ENCODE data around the gene OR10A7. TPM values are rescaled to one million over a fixed set of nuclear protein-coding genes. Genes with fewer than 3 reads are reported as not detected.

OR10A7 gene
- polyA plus RNA-seq, 2 of the 4 experiments (the other 2 are of a cell fraction), result not detected

GRCh38 chr12:55188974-55189556 lies 31.8 kb upstream of the OR10A7 start:
- ChIA-PET CTCF (interaction anchor here (0.6 to 3.0 kb wide), 12 partner anchors 10 to 533 kb away, joined by 3 to 34 read pairs (median 4); partner anchors contain the start of gene RDH5), POLR2A (no interaction called here)
- ATAC-seq (peak; percentile 95 to 97), DNase-seq (ENCODE audit: low read depth in 1 of 2, low spot score in 1 of 2) (peak; percentile 43 to 87), FAIRE-seq (peak; percentile 68)
- H3K4me1 ChIP-seq, result no peaks in the 10 kb centered on the region
- H3K27ac ChIP-seq, result no peak overlapping the region
- TF ChIP-seq PBX3 (IDR thresholded peaks at IDR 0.05) (no peak), MAFK (IDR thresholded peaks at IDR 0.05; ENCODE audit: partially characterized antibody) (no peak), EP300 (IDR thresholded peaks at IDR 0.05) (no peak), POLR2AphosphoS2 (conservative IDR thresholded peaks at IDR 0.05; ENCODE audit: low read length) (no peak), REST (IDR thresholded peaks at IDR 0.05) (no peak), RAD21 (conservative IDR thresholded peaks at IDR 0.05 in 1 of 2, IDR thresholded peaks at IDR 0.05 in 1 of 2) (peak; percentile 83 to 92), JUNB (IDR thresholded peaks at IDR 0.05) (no peak), SMC3 (IDR thresholded peaks at IDR 0.05) (peak; percentile 87), TFCP2L1 (CRISPR knock-in tag; IDR thresholded peaks at IDR 0.05) (no peak), MYC (IDR thresholded peaks at IDR 0.05; ENCODE audit: borderline replicate concordance, low read length) (no peak)
- TF ChIP-seq, protein P1, sequence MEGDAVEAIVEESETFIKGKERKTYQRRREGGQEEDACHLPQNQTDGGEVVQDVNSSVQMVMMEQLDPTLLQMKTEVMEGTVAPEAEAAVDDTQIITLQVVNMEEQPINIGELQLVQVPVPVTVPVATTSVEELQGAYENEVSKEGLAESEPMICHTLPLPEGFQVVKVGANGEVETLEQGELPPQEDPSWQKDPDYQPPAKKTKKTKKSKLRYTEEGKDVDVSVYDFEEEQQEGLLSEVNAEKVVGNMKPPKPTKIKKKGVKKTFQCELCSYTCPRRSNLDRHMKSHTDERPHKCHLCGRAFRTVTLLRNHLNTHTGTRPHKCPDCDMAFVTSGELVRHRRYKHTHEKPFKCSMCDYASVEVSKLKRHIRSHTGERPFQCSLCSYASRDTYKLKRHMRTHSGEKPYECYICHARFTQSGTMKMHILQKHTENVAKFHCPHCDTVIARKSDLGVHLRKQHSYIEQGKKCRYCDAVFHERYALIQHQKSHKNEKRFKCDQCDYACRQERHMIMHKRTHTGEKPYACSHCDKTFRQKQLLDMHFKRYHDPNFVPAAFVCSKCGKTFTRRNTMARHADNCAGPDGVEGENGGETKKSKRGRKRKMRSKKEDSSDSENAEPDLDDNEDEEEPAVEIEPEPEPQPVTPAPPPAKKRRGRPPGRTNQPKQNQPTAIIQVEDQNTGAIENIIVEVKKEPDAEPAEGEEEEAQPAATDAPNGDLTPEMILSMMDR (IDR thresholded peaks at IDR 0.05), result peak; percentile 83
- no peak overlapping the region for H3K4me2 ChIP-seq
- H3K4me3 ChIP-seq, result no peak overlapping the region
- WGBS (ENCODE audit: missing lambda C conversion rate), result 2% methylated on average over 4 of the region's 4 CpGs
- no peaks in the 10 kb centered on the region for H3K9me3 ChIP-seq

- no peak for FAIRE-seq
These were observed 26.4 kb upstream of the OR10A7 start for GRCh38 chr12:55194382-55194781.

DNA sequence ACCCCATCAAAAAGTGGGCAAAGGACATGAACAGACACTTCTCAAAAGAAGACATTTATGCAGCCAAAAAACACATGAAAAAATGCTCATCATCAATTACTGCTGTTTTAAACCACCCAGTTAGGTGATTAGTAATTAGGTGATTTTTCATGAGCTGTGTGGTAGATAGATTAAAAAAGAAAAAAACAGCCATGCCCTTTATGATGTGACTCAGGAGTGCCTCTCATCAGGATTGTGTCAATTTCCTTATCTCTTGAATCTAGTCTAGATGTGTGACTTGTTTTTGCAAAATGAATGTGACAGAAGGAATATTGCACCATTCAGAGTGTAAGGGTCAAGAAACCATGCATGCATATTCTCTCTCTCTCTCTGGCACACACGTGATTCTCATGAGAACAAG lies 5.7 kb downstream of the OR10A7 start:
- CTCF ChIA-PET, result no interaction called here

More at GRCh38 chr12:55194382-55194781, 26.4 kb upstream of the OR10A7 start:
- no peak for DNase-seq (ENCODE audit: low read depth in 1 of 2, low spot score in 1 of 2)
- Histone ChIP-seq H3K4me2 (no peak overlapping the region), H3K9me3 (no peaks in the 10 kb centered on the region), H3K27ac (no peak overlapping the region), H3K4me1 (no peaks in the 10 kb centered on the region), H3K4me3 (no peak overlapping the region)
- ATAC-seq, result no peak
- no peak for TF ChIP-seq MYC (IDR thresholded peaks at IDR 0.05; ENCODE audit: borderline replicate concordance, low read length)
- TF ChIP-seq MAFK (IDR thresholded peaks at IDR 0.05; ENCODE audit: partially characterized antibody), result no peak
- TF ChIP-seq NR3C1 (IDR thresholded peaks at IDR 0.05), result no peak
- no peak for TF ChIP-seq CHD2 (IDR thresholded peaks at IDR 0.05; ENCODE audit: low read length, partially characterized antibody)
- no peak for TF ChIP-seq KDM1A (IDR thresholded peaks at IDR 0.05; ENCODE audit: low read depth)
- POLR2A ChIA-PET, result no interaction called here
- WGBS (ENCODE audit: missing lambda C conversion rate), result 39% methylated on average over 3 of the region's 3 CpGs
- CTCF ChIA-PET, result interaction anchor here (1.1 to 2.1 kb wide), 2 partner anchors 424 to 487 kb away, joined by 3 to 12 read pairs; a partner anchor contains a TSS

More for the DNA sequence above, 5.7 kb downstream of the OR10A7 start:
- TF ChIP-seq CHD4 (IDR thresholded peaks at IDR 0.05; ENCODE audit: borderline replicate concordance), result no peak
- no peak for TF ChIP-seq HOXB5 (CRISPR knock-in tag; IDR thresholded peaks at IDR 0.05)
- TF ChIP-seq BCL3 (IDR thresholded peaks at IDR 0.05), result no peak
- no peak for TF ChIP-seq TP53 (CRISPR knock-in tag; IDR thresholded peaks at IDR 0.05)
- TF ChIP-seq FOSL2 (IDR thresholded peaks at IDR 0.05), result no peak
- no peak for TF ChIP-seq FOSL2 (CRISPR knock-in tag; IDR thresholded peaks at IDR 0.05)
- TF ChIP-seq NFE2L2 (conservative IDR thresholded peaks at IDR 0.05; ENCODE audit: low read length), result no peak
- TF ChIP-seq BHLHE40 (IDR thresholded peaks at IDR 0.05; ENCODE audit: low read depth, low read length), result no peak
- TF ChIP-seq ZNF302 (CRISPR knock-in tag; IDR thresholded peaks at IDR 0.05), result no peak
- TF ChIP-seq ELK1 (IDR thresholded peaks at IDR 0.05; ENCODE audit: low read depth, low read length), result no peak
- no peak for TF ChIP-seq POLR2A (IDR thresholded peaks at IDR 0.05; ENCODE audit: low read length)
- no peak for TF ChIP-seq CBX2 (IDR thresholded peaks at IDR 0.05; ENCODE audit: borderline replicate concordance, low read depth)
- no peak for TF ChIP-seq SREBF2 (IDR thresholded peaks at IDR 0.05)
- TF ChIP-seq POLR2AphosphoS2 (conservative IDR thresholded peaks at IDR 0.05; ENCODE audit: low read length), result no peak
- Histone ChIP-seq H3K4me2 (no peak overlapping the region), H3K9me3 (no peaks in the 10 kb centered on the region), H3K4me1 (no peaks in the 10 kb centered on the region), H3K4me3 (no peak overlapping the region), H3K27ac (no peak overlapping the region)
- POLR2A ChIA-PET, result no interaction called here
- ATAC-seq (no peak), DNase-seq (ENCODE audit: low read depth in 1 of 2, low spot score in 1 of 2) (no peak), FAIRE-seq (no peak)
- WGBS (ENCODE audit: missing lambda C conversion rate), result 0% methylated on average over 1 of the region's 1 CpG

Measured in A549 (cell line).